Fibroblast of pulmonary artery (primary cell): ENCODE results near the gene HOXD12.

ENCODE experiments used
- DNase-seq: peaks from one replicate; pipeline ENCODE4 v3.0.0-alpha.2; 2010; ENCODE audit warnings: low read depth
- H3K4me3 ChIP-seq: replicated peaks from 2 replicates; pipeline ENCODE4 v1.5.1; 2011; ENCODE audit warnings: low read depth, mild to moderate bottlenecking, control low read depth, low read length, moderate library complexity
- CTCF ChIP-seq: IDR thresholded peaks from 2 replicates; pipeline ENCODE4 v1.5.1; 2011; ENCODE audit warnings: mild to moderate bottlenecking, control low read depth, low read length, inconsistent platforms; ENCODE audit errors: missing control alignments

Gene HOXD12

GRCh38 chr2:176118601-176119339, 19.2 kb downstream of the HOXD12 start:
- peak; percentile 29 for TF ChIP-seq CTCF
- H3K4me3 ChIP-seq = no peak overlapping the region
- DNase-seq = no peak

- TF ChIP-seq CTCF = no peak
- no peak for DNase-seq
- no peak overlapping the region for H3K4me3 ChIP-seq
Measured at GRCh38 chr2:176120364-176121189, 21.0 kb downstream of the HOXD12 start.

GRCh38 chr2:176121190-176122051, 21.8 kb downstream of the HOXD12 start:
- DNase-seq = no peak
- no peak for TF ChIP-seq CTCF
- no peak overlapping the region for H3K4me3 ChIP-seq

GRCh38 chr2:176122052-176122682, 22.6 kb downstream of the HOXD12 start:
- H3K4me3 ChIP-seq = no peak overlapping the region
- DNase-seq = no peak
- no peak for TF ChIP-seq CTCF

DNA sequence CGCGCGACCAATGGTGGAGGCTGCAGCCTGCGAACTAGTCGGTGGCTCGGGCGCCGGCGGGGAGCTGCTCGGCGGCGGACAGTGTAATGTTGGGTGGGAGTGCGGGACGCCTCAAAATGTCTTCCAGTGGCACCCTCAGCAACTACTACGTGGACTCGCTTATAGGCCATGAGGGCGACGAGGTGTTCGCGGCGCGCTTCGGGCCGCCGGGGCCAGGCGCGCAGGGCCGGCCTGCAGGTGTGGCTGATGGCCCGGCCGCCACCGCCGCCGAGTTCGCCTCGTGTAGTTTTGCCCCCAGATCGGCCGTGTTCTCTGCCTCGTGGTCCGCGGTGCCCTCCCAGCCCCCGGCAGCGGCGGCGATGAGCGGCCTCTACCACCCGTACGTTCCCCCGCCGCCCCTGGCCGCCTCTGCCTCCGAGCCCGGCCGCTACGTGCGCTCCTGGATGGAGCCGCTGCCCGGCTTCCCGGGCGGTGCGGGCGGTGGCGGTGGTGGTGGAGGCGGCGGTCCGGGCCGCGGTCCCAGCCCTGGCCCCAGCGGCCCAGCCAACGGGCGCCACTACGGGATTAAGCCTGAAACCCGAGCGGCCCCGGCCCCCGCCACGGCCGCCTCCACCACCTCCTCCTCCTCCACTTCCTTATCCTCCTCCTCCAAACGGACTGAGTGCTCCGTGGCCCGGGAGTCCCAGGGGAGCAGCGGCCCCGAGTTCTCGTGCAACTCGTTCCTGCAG, 23.3 kb downstream of the HOXD12 start, which contains the start of gene HOXD9:
TSS of gene HOXD9 (plus strand) at position 37 of the 728 bp plus-strand sequence. CDS start at position 87, 50 bp downstream.
- no peak for TF ChIP-seq CTCF
- no peak for DNase-seq
- H3K4me3 ChIP-seq = no peak within 1 kb of the TSS
